Inflammatory macrophage treated with lipopolysaccharide for 1 hour (primary cell): ENCODE measurements around the gene AK4.

Source experiments
- DNase-seq, 2 donors: peaks; one replicate each; pipeline ENCODE4 v3.0.0-alpha.2; 2020 to 2022

The AK4 gene

GRCh38 chr1:65178235-65178634, 30.2 kb downstream of the AK4 start:
- DNase-seq = no peak

- no peak for DNase-seq
Observed at GRCh38 chr1:65179148-65179547, 31.1 kb downstream of the AK4 start.

GRCh38 chr1:65180977-65181376, 33.0 kb downstream of the AK4 start:
- DNase-seq = no peak

GRCh38 chr1:65182658-65183268, 34.8 kb downstream of the AK4 start:
- no peak for DNase-seq

GRCh38 chr1:65189576-65190115, 41.6 kb downstream of the AK4 start:
- DNase-seq = no peak

- DNase-seq = no peak
Observed at GRCh38 chr1:65190229-65190628, 42.2 kb downstream of the AK4 start.

- no peak for DNase-seq
Observed at GRCh38 chr1:65193129-65193695, 45.2 kb downstream of the AK4 start.

GRCh38 chr1:65195495-65196417, 47.8 kb downstream of the AK4 start:
- DNase-seq = no peak

- no peak for DNase-seq
Observed at GRCh38 chr1:65196926-65197325, 48.9 kb downstream of the AK4 start.

GRCh38 chr1:65197636-65198035, 49.6 kb downstream of the AK4 start:
- no peak for DNase-seq

GRCh38 chr1:65198096-65198495, 50.1 kb downstream of the AK4 start:
- peak in 1 of 2 donors; percentile 21 for DNase-seq

GRCh38 chr1:65200411-65200810, 52.4 kb downstream of the AK4 start:
- DNase-seq = no peak

GRCh38 chr1:65206836-65207235, 58.8 kb downstream of the AK4 start:
- DNase-seq = no peak

GRCh38 chr1:65207317-65207716, 59.3 kb downstream of the AK4 start:
- DNase-seq = no peak

GRCh38 chr1:65208563-65208973, 60.6 kb downstream of the AK4 start:
- DNase-seq = no peak

GRCh38 chr1:65209005-65209885, 61.2 kb downstream of the AK4 start:
- peak; percentile 29 to 88 for DNase-seq

- DNase-seq = no peak
Observed at GRCh38 chr1:65210325-65210724, 62.3 kb downstream of the AK4 start.

- peak; percentile 29 to 57 for DNase-seq
Observed at GRCh38 chr1:65211331-65211730, 63.3 kb downstream of the AK4 start.

- DNase-seq = no peak
Observed at GRCh38 chr1:65213271-65214023, 65.4 kb downstream of the AK4 start.

- DNase-seq = no peak
Observed at GRCh38 chr1:65214340-65215027, 66.5 kb downstream of the AK4 start.

GRCh38 chr1:65216989-65217388, 69.0 kb downstream of the AK4 start:
- DNase-seq = no peak
